B cell (primary cell): ENCODE results near the gene LMO7.

Experiments used
- CTCF ChIP-seq: fragments of 200-600 bp; IDR thresholded peaks from one replicate; pipeline ENCODE4 v1.8.0; 2022; ENCODE audit warnings: antibody characterized with exemption, mild to moderate bottlenecking
- EZH2 ChIP-seq: IDR thresholded peaks from 2 replicates; pipeline ENCODE4 v1.6.1; 2012; ENCODE audit warnings: borderline replicate concordance, low read depth, mild to moderate bottlenecking, moderate library complexity, low read length; ENCODE audit not compliant: insufficient read depth, poor library complexity, severe bottlenecking

DNA sequence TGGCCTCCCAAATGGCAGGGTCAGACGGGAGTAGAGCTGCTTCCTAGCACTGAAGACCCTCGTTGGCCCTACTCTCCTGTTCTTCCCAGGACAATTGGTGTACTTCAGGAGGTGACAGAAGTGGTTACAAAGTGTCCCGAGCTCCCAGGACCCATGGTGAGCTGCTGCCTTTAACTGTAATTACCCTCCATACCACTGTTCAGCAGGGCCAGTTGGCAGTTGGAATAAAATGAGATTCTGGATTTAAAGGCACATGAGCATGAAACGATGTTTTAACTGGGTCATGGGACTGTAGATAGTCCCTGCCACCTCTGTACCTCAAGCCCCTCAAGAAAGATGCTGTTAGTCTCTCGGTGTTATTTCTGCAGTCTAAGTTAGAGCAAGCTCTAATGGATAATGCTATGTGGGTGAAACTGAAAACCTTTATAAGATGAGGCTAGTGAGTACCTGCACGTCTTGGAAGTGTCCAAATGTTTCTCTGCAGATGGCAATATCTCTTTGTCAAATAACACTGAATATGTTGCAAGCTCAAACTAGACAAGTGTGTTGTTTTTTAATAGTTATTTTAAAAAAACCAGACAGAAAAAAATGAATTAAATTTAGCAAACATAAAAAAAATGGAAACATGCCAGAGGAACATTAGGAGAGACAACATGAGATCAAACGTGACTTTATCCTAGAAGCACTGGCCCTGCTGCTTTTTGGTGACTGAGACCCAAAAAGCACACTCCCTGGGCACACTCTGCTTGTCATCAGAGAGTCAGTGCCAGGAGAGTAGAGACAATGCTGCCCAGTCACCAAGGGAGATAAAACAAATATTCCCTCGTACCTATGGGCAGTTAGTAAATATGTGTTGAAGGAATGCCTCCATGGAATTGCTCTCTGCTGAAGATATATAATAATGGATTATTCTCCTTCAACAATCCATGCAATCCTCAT is 266.3 kb downstream of the LMO7 start:
- TF ChIP-seq CTCF (no peak), EZH2 (no peak)
